PC-9 (cell line): Measurements from ENCODE around the gene CATSPER4. TPM values are rescaled to one million over a fixed set of nuclear protein-coding genes. Genes with fewer than 3 reads are reported as not detected.
"Not testable (repeated sequence)": the region's sequence is repeated elsewhere in the genome, so short reads cannot be mapped to it uniquely, and the experiment has no call there.

Source experiments
- BruUV-seq: library from RNA; stranded (reverse); fragments of 400-500 nt; replicated peaks from 2 replicates; lab custom pipeline; 2021; lab: Mats Ljungman, UMichigan
- CTCF ChIA-PET: fragments of 300-600 bp; sonication (Branson Sonifier 250); formaldehyde crosslinking; loops from one replicate; lab custom pipeline; 2022; ENCODE audit warnings: antibody characterized with exemption; lab: Charles Lee
- POLR2A ChIA-PET: fragments of 300-600 bp; sonication (Branson Sonifier 250); formaldehyde crosslinking; loops from one replicate; lab custom pipeline; 2022; ENCODE audit warnings: antibody characterized with exemption; ENCODE audit not compliant: unreplicated experiment; lab: Charles Lee
- DNase-seq, 2 experiments: peaks; one replicate each; pipeline versions ENCODE4 v3.0.0 to v3.0.0-alpha.2; 2015 to 2022; ENCODE audit warnings: mixed read lengths in 1 of 2
- H2AFZ ChIP-seq: fragments of 200-600 bp; sonication (generic); 2 replicates; pipeline ENCODE4 v1.8.1; 2017; ENCODE audit warnings: antibody characterized with exemption
- H3F3A ChIP-seq: fragments of 200-600 bp; sonication (generic); 2 replicates; pipeline ENCODE4 v1.8.1; 2017; ENCODE audit warnings: antibody characterized with exemption, mild to moderate bottlenecking, low read depth; ENCODE audit not compliant: insufficient read depth
- H3K27ac ChIP-seq: fragments of 200-600 bp; sonication (generic); 2 replicates; pipeline ENCODE4 v1.6.1; 2016; ENCODE audit warnings: mixed run types
- H3K27me3 ChIP-seq: fragments of 200-600 bp; sonication (generic); 2 replicates; pipeline ENCODE4 v1.6.1; 2016; ENCODE audit warnings: low read depth, mixed run types; ENCODE audit not compliant: insufficient read depth
- H3K36me3 ChIP-seq: fragments of 200-600 bp; sonication (generic); 2 replicates; pipeline ENCODE4 v1.6.1; 2016; ENCODE audit warnings: low read depth, mixed run types
- H3K4me1 ChIP-seq: fragments of 200-600 bp; sonication (generic); replicated peaks from 2 replicates; pipeline ENCODE4 v1.6.1; 2016; ENCODE audit warnings: mixed run types; ENCODE audit not compliant: insufficient read depth
- H3K4me2 ChIP-seq: fragments of 200-600 bp; sonication (generic); 2 replicates; pipeline ENCODE4 v1.6.1; 2017; ENCODE audit warnings: mixed run types
- H3K4me3 ChIP-seq: fragments of 200-600 bp; sonication (generic); 2 replicates; pipeline ENCODE4 v1.6.1; 2016; ENCODE audit warnings: mixed run types
- H3K79me2 ChIP-seq: fragments of 200-600 bp; sonication (generic); 2 replicates; pipeline ENCODE4 v1.6.1; 2017; ENCODE audit warnings: low read depth, mixed run types
- H3K9me2 ChIP-seq: fragments of 200-600 bp; sonication (generic); 2 replicates; pipeline ENCODE4 v1.8.1; 2017; ENCODE audit warnings: mild to moderate bottlenecking; ENCODE audit not compliant: insufficient read depth
- H3K9me3 ChIP-seq: fragments of 200-600 bp; sonication (generic); 2 replicates; pipeline ENCODE4 v1.8.1; 2016; ENCODE audit warnings: low read depth; ENCODE audit not compliant: insufficient read depth
- H4K20me1 ChIP-seq: fragments of 200-600 bp; sonication (generic); 2 replicates; pipeline ENCODE4 v1.8.1; 2017; ENCODE audit not compliant: insufficient read depth
- CTCF ChIP-seq: fragments of 200-600 bp; sonication (generic); conservative IDR thresholded peaks from 2 replicates; pipeline ENCODE4 v1.6.1; 2017; ENCODE audit warnings: mixed run types, antibody characterized with exemption, mild to moderate bottlenecking, moderate library complexity
- EZH2 ChIP-seq: fragments of 200-600 bp; sonication (generic); IDR thresholded peaks from 2 replicates; pipeline ENCODE4 v1.8.0; 2017; ENCODE audit warnings: antibody characterized with exemption, low read depth
- intact Hi-C: fragments of 100-400 bp; cut with micrococcal nuclease; formaldehyde crosslinking; loops from one replicate; pipeline ENCODE4 v1.10.0; 2022; ENCODE audit not compliant: unreplicated experiment
- total RNA-seq: library from RNA; stranded (reverse); gene quantifications from 2 replicates; pipeline ENCODE4 v1.2.3, GENCODE V29; 2021

The CATSPER4 gene
- total RNA-seq, 1 experiment from 2014 or later: 0.24 TPM

- Histone ChIP-seq H3K27me3 (no peaks in the 10 kb centered on the region), H3K9me2 (no peaks in the 10 kb centered on the region), H3K36me3 (no peaks in the 10 kb centered on the region), H3K27ac (no peak overlapping the region), H3K4me2 (no peak overlapping the region), H3K9me3 (no peaks in the 10 kb centered on the region), H4K20me1 (no peaks in the 10 kb centered on the region), H3K79me2 (no peaks in the 10 kb centered on the region), H2AFZ (no peak overlapping the region), H3K4me3 (no peak overlapping the region), H3K4me1 (no peaks in the 10 kb centered on the region), H3F3A (no peaks in the 10 kb centered on the region)
- no peak for TF ChIP-seq EZH2
- no peak for TF ChIP-seq CTCF
- intact Hi-C loops: no loop called here
- CTCF ChIA-PET: interaction anchor here (0.7 kb wide), 1 partner anchor 276 kb away, joined by 3 read pairs; no protein-coding TSS in a partner anchor
- POLR2A ChIA-PET: interaction anchor here (0.7 kb wide), 1 partner anchor 372 kb away, joined by 3 read pairs; no protein-coding TSS in a partner anchor
- no TSS peak for BruUV-seq
- DNase-seq: no peak
Measured at GRCh38 chr1:26221094-26221493, 30.7 kb downstream of the CATSPER4 start.

GRCh38 chr1:26224606-26225005 is 34.2 kb downstream of the CATSPER4 start:
- H3K4me3 ChIP-seq: no peak overlapping the region
- no peak for TF ChIP-seq CTCF
- no peak for TF ChIP-seq EZH2
- no peaks in the 10 kb centered on the region for H3K79me2 ChIP-seq
- no peak overlapping the region for H3K4me2 ChIP-seq
- H3K36me3 ChIP-seq: no peaks in the 10 kb centered on the region
- no peaks in the 10 kb centered on the region for H3K4me1 ChIP-seq
- intact Hi-C loops: no loop called here
- ChIA-PET CTCF (no interaction called here), POLR2A (no interaction called here)
- H3K9me2 ChIP-seq: no peaks in the 10 kb centered on the region
- DNase-seq: no peak
- BruUV-seq: no TSS peak
- no peak overlapping the region for H2AFZ ChIP-seq
- H3K9me3 ChIP-seq: no peaks in the 10 kb centered on the region
- H4K20me1 ChIP-seq: no peaks in the 10 kb centered on the region
- H3K27me3 ChIP-seq: no peaks in the 10 kb centered on the region
- H3F3A ChIP-seq: no peaks in the 10 kb centered on the region
- no peak overlapping the region for H3K27ac ChIP-seq

- no peaks in the 10 kb centered on the region for H3K79me2 ChIP-seq
- CTCF ChIA-PET: no interaction called here
- TF ChIP-seq EZH2 (no peak), CTCF (no peak)
- DNase-seq: no peak
- no peaks in the 10 kb centered on the region for H4K20me1 ChIP-seq
- H3K27me3 ChIP-seq: no peaks in the 10 kb centered on the region
- H3K4me3 ChIP-seq: no peak overlapping the region
- no peak overlapping the region for H3K4me2 ChIP-seq
- H3K9me3 ChIP-seq: no peaks in the 10 kb centered on the region
- POLR2A ChIA-PET: no interaction called here
- no peak overlapping the region for H3K27ac ChIP-seq
- H3K4me1 ChIP-seq: no peaks in the 10 kb centered on the region
- no peaks in the 10 kb centered on the region for H3K36me3 ChIP-seq
- H3F3A ChIP-seq: no peaks in the 10 kb centered on the region
- no TSS peak for BruUV-seq
- H2AFZ ChIP-seq: no peak overlapping the region
- intact Hi-C loops: no loop called here
- no peaks in the 10 kb centered on the region for H3K9me2 ChIP-seq
Measured at GRCh38 chr1:26225033-26225831, 34.8 kb downstream of the CATSPER4 start.

- H3K4me3 ChIP-seq, H2AFZ ChIP-seq, DNase-seq, H3K9me2 ChIP-seq, H3K4me1 ChIP-seq, intact Hi-C loops, CTCF ChIA-PET, H3K4me2 ChIP-seq, H3K9me3 ChIP-seq, BruUV-seq, H3F3A ChIP-seq, H3K27ac ChIP-seq, H4K20me1 ChIP-seq, H3K36me3 ChIP-seq, H3K27me3 ChIP-seq: not testable (repeated sequence)
- H3K79me2 ChIP-seq: peaks cover 14% of the 10 kb centered on the region
- POLR2A ChIA-PET: interaction anchor here (0.6 kb wide), 1 partner anchor 54 kb away, joined by 16 read pairs; no protein-coding TSS in a partner anchor
Measured at GRCh38 chr1:26230682-26231081, 40.3 kb downstream of the CATSPER4 start.
